GM12878 (cell line): ENCODE results near the gene COL4A2. TPM values are rescaled to one million over a fixed set of nuclear protein-coding genes. Genes with fewer than 3 reads are reported as not detected.

Experiments used
- ATAC-seq: fragments of 200-7000 bp; cut with Tn5 transposase; 3 replicates; pipeline ENCODE4 v1.9.1; 2020; ENCODE audit warnings: mild to moderate bottlenecking, moderate library complexity
- BruUV-seq: library from RNA; stranded (reverse); fragments of 400-500 nt; replicated peaks from 2 replicates; lab custom pipeline; 2021; lab: Mats Ljungman, UMichigan
- CTCF ChIA-PET: fragments of 300-600 bp; sonication (Branson Sonifier 250); formaldehyde crosslinking; extraction: SDS; loops from one replicate; lab custom pipeline; 2021; ENCODE audit warnings: inconsistent platforms; lab: Yijun Ruan, JAX
- POLR2A ChIA-PET: fragments of 350-600 bp; formaldehyde crosslinking; extraction: SDS; loops from one replicate; lab custom pipeline; 2021; ENCODE audit warnings: inconsistent platforms; lab: Charles Lee
- RAD21 ChIA-PET: fragments of 300-600 bp; sonication (Branson Sonifier 250); formaldehyde crosslinking; loops from one replicate; lab custom pipeline; 2023; ENCODE audit warnings: antibody characterized with exemption; ENCODE audit not compliant: unreplicated experiment; lab: Charles Lee
- SMC1A ChIA-PET: fragments of 300-600 bp; sonication (Branson Sonifier 250); formaldehyde crosslinking; loops from one replicate; lab custom pipeline; 2023; ENCODE audit not compliant: unreplicated experiment, uncharacterized antibody; lab: Charles Lee
- DNase-seq: peaks from one replicate; pipeline ENCODE4 v3.0.0-alpha.2; 2011; ENCODE audit warnings: low read depth, low spot score
- FAIRE-seq: peaks from 3 replicates; lab custom pipeline; 2011; peaks lifted over from hg19 to GRCh38; lab: Jason Lieb, UNC
- H2AFZ ChIP-seq: 2 replicates; pipeline ENCODE4 v1.6.0; 2011; ENCODE audit warnings: low read depth, low read length, control low read depth; ENCODE audit not compliant: control insufficient read depth
- H3K27ac ChIP-seq: 2 replicates; pipeline ENCODE4 v1.5.1; 2011; ENCODE audit warnings: control low read depth; ENCODE audit not compliant: control insufficient read depth, insufficient read depth
- H3K27me3 ChIP-seq, 2 experiments: replicated peaks in 1 of 2; 2 replicates each; pipeline versions ENCODE4 v1.6.0 to v1.6.1; 2011; ENCODE audit warnings: low read length in 1 of 2; ENCODE audit not compliant: control insufficient read depth in 2 of 2, insufficient read depth in 2 of 2
- H3K36me3 ChIP-seq, 2 experiments: 2 replicates each; pipeline ENCODE4 v1.5.1; 2011; ENCODE audit warnings: low read length in 1 of 2; ENCODE audit not compliant: control insufficient read depth in 2 of 2, insufficient read depth in 2 of 2
- H3K4me1 ChIP-seq: 2 replicates; pipeline ENCODE4 v1.6.1; 2011; ENCODE audit warnings: mild to moderate bottlenecking, low read length, moderate library complexity, mixed read lengths; ENCODE audit not compliant: control insufficient read depth, insufficient read depth
- H3K4me2 ChIP-seq: 2 replicates; pipeline ENCODE4 v1.6.0; 2011; ENCODE audit warnings: control low read depth; ENCODE audit not compliant: control insufficient read depth, insufficient read depth
- H3K4me3 ChIP-seq: fragments of 200-600 bp; sonication (generic); 2 replicates; pipeline ENCODE4 v1.5.1; 2016
- H3K79me2 ChIP-seq: 2 replicates; pipeline ENCODE4 v1.6.0; 2011; ENCODE audit warnings: low read length; ENCODE audit not compliant: control insufficient read depth, insufficient read depth
- H3K9ac ChIP-seq: 2 replicates; pipeline ENCODE4 v1.8.0; 2011; ENCODE audit warnings: low read length, control low read depth, mixed read lengths; ENCODE audit not compliant: control insufficient read depth, insufficient read depth
- H3K9me3 ChIP-seq: replicated peaks from 3 replicates; pipeline ENCODE4 v1.5.1; 2011; ENCODE audit warnings: mild to moderate bottlenecking, low read length; ENCODE audit not compliant: control insufficient read depth, insufficient read depth
- H4K20me1 ChIP-seq: 2 replicates; pipeline ENCODE4 v1.6.0; 2011; ENCODE audit not compliant: control insufficient read depth, insufficient read depth
- BACH1 ChIP-seq: fragments of 450-650 bp; IDR thresholded peaks from 2 replicates; pipeline ENCODE4 v1.6.1; 2017; ENCODE audit warnings: mild to moderate bottlenecking, borderline replicate concordance
- CEBPB ChIP-seq, 2 experiments: fragments of 150-350 bp in 1 of 2; IDR thresholded peaks; 2 replicates each; pipeline ENCODE4 v1.6.1; 2012 to 2014; ENCODE audit warnings: low read depth in 2 of 2, low read length in 2 of 2, borderline replicate concordance in 1 of 2, inconsistent platforms in 1 of 2
- CREB1 ChIP-seq: IDR thresholded peaks from 2 replicates; pipeline ENCODE4 v1.6.1; 2012; ENCODE audit warnings: low read depth, mild to moderate bottlenecking, inconsistent platforms
- EZH2 ChIP-seq: IDR thresholded peaks from 2 replicates; pipeline ENCODE4 v1.6.1; 2012; ENCODE audit warnings: low read depth, mild to moderate bottlenecking, control low read depth, inconsistent platforms, low read length, borderline replicate concordance; ENCODE audit not compliant: control insufficient read depth
- LARP7 ChIP-seq: fragments of 450-650 bp; IDR thresholded peaks from 2 replicates; pipeline ENCODE4 v1.6.1; 2017; ENCODE audit warnings: mild to moderate bottlenecking
- MEF2B ChIP-seq: fragments of 450-650 bp; IDR thresholded peaks from 2 replicates; pipeline ENCODE4 v1.6.1; 2018; ENCODE audit warnings: mild to moderate bottlenecking, moderate library complexity; ENCODE audit not compliant: partially characterized antibody, poor library complexity, severe bottlenecking
- POLR2AphosphoS5 ChIP-seq: IDR thresholded peaks from 2 replicates; pipeline ENCODE4 v1.6.1; 2011; ENCODE audit warnings: mild to moderate bottlenecking, low read length, inconsistent platforms
- TCF3 ChIP-seq: IDR thresholded peaks from 2 replicates; pipeline ENCODE4 v1.6.1; 2012; ENCODE audit warnings: low read depth, mild to moderate bottlenecking, low read length, borderline replicate concordance; ENCODE audit not compliant: insufficient read depth
- TCF7 ChIP-seq: IDR thresholded peaks from 2 replicates; pipeline ENCODE4 v1.6.1; 2014; ENCODE audit warnings: antibody characterized with exemption, borderline replicate concordance
- ZSCAN29 ChIP-seq: fragments of 450-650 bp; IDR thresholded peaks from 2 replicates; pipeline ENCODE4 v1.6.1; 2017; ENCODE audit warnings: mild to moderate bottlenecking, moderate library complexity
- WGBS: methylation state at CpG from one replicate; pipeline ENCODE4 v1.1.6; 2016; ENCODE audit warnings: low lambda C conversion rate; ENCODE audit not compliant: insufficient replicate concordance, insufficient coverage; ENCODE audit errors: missing lambda C conversion rate; 5-methylcytosine and 5-hydroxymethylcytosine counted together
- in situ Hi-C: fragments of 300-500 bp; cut with MboI; formaldehyde crosslinking; loops from 9 replicates; pipeline ENCODE4 v1.14.3; 2018; ENCODE audit warnings: mixed read lengths
- intact Hi-C: fragments of 100-400 bp; cut with micrococcal nuclease; formaldehyde crosslinking; loops from one replicate; pipeline ENCODE4 v1.14.2; 2022; ENCODE audit not compliant: unreplicated experiment
- polyA plus RNA-seq, 11 experiments: library from polyadenylated mRNA; depleted of rRNA in 4 of 11; unstranded in 6 of 11; stranded (reverse) in 5 of 11; fragments of >200 nt; fragmentation: Nextera tagmentation in 4 of 11; fragmentation: Illumina TruSeq in 1 of 11; extraction: Ambion mirVana in 4 of 11; extraction: Trizol in 1 of 11; gene quantifications; 1 replicate in 1 of 11; 2 replicates in 10 of 11; pipeline versions ENCODE4 v1.2.1 to v1.2.3, GENCODE V29; 2011 to 2016; ENCODE audit warnings: inconsistent platforms in 2 of 11, missing spikeins in 2 of 11, low read depth in 1 of 11
- total RNA-seq, 4 experiments: library from RNA; depleted of rRNA in 3 of 4; stranded (reverse); fragments of >200 nt in 3 of 4; fragmentation: Illumina TruSeq in 1 of 4; extraction: Trizol in 1 of 4; gene quantifications; 2 replicates each; pipeline versions ENCODE4 v1.2.1 to v1.2.3, GENCODE V29; 2013 to 2021
- TF ChIP-seq, protein P1 (sequence below): fragments of 450-650 bp; IDR thresholded peaks from 2 replicates; pipeline ENCODE4 v1.6.1; 2017; ENCODE audit warnings: mild to moderate bottlenecking, moderate library complexity
- TF ChIP-seq, protein P2 (sequence below): fragments of 450-650 bp; IDR thresholded peaks from 2 replicates; pipeline ENCODE4 v1.6.1; 2016; ENCODE audit warnings: mild to moderate bottlenecking

The COL4A2 gene
- total and polyA plus RNA-seq, 10 of the 15 experiments (the other 5 are each of a cell fraction or from before 2014, with no cell fraction given) = 0.16 to 1.6 (median 0.62) TPM; not detected in 3

DNA sequence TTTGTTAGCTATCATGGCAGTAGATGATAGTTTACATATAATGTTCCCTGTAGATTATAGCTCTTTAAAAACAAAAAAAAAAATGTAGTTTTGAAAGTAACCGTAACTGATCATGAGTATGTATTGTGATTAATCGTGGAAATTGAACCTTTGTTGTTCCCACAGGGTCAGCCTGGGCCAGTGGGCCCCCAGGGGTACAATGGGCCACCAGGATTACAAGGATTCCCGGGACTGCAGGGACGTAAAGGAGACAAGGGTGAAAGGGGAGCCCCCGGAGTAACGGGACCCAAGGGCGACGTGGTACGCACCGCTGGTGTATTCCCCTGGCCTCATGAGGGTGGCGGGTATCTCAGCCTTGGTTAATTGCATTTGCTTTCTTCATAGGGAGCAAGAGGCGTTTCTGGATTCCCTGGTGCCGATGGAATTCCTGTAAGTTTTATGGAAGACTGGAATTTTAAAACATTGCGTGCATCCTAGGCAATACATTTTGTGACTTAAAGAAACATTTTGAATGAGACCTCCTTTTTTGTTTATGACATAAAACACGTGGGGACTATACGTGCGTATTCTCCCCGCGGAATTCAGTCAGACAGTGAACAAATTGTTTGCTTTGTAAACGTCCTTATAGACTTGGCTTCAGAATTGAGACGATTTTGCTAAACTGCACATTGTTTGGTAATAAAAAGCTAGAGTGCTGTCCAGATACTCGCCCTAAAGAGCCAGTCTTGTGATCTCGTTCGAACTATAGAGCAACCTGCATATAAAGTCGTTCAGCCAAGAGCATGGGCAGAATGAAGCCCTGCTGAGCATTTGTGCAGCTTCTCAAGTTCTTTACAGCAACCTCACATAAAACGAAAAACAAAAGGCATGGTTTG lies 117.7 kb downstream of the COL4A2 start (continued):
- TF ChIP-seq, protein P1, sequence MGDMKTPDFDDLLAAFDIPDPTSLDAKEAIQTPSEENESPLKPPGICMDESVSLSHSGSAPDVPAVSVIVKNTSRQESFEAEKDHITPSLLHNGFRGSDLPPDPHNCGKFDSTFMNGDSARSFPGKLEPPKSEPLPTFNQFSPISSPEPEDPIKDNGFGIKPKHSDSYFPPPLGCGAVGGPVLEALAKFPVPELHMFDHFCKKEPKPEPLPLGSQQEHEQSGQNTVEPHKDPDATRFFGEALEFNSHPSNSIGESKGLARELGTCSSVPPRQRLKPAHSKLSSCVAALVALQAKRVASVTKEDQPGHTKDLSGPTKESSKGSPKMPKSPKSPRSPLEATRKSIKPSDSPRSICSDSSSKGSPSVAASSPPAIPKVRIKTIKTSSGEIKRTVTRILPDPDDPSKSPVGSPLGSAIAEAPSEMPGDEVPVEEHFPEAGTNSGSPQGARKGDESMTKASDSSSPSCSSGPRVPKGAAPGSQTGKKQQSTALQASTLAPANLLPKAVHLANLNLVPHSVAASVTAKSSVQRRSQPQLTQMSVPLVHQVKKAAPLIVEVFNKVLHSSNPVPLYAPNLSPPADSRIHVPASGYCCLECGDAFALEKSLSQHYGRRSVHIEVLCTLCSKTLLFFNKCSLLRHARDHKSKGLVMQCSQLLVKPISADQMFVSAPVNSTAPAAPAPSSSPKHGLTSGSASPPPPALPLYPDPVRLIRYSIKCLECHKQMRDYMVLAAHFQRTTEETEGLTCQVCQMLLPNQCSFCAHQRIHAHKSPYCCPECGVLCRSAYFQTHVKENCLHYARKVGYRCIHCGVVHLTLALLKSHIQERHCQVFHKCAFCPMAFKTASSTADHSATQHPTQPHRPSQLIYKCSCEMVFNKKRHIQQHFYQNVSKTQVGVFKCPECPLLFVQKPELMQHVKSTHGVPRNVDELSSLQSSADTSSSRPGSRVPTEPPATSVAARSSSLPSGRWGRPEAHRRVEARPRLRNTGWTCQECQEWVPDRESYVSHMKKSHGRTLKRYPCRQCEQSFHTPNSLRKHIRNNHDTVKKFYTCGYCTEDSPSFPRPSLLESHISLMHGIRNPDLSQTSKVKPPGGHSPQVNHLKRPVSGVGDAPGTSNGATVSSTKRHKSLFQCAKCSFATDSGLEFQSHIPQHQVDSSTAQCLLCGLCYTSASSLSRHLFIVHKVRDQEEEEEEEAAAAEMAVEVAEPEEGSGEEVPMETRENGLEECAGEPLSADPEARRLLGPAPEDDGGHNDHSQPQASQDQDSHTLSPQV = no peak
- TF ChIP-seq TCF7 (no peak), CEBPB (IDR thresholded peaks at IDR 0.05; ENCODE audit: borderline replicate concordance in 1 of 2, low read depth in 2 of 2, low read length in 2 of 2) (no peak), CREB1 (no peak), LARP7 (no peak), EZH2 (no peak)

- no peaks in the 10 kb centered on the region for H3K79me2 ChIP-seq
- no peak for ATAC-seq
- no peaks in the 10 kb centered on the region for H4K20me1 ChIP-seq
- in situ Hi-C loops (no loop called here), intact Hi-C loops (no loop called here)
- H3K4me2 ChIP-seq = no peak overlapping the region
- no peak for FAIRE-seq
- H3K4me1 ChIP-seq = no peaks in the 10 kb centered on the region
- H3K27me3 ChIP-seq = peaks cover 0 to 8% of the 10 kb centered on the region in 2 experiments; a peak in 2 of 4 replicates
- no peak for DNase-seq
- CTCF ChIA-PET = no interaction called here
- no peak overlapping the region for H3K27ac ChIP-seq
- no peaks in the 10 kb centered on the region for H3K36me3 ChIP-seq
- no TSS peak for BruUV-seq
- SMC1A ChIA-PET = interaction anchor here (1.3 kb wide), 1 partner anchor 18 kb away, joined by 4 read pairs; no protein-coding TSS in a partner anchor
- H3K4me3 ChIP-seq = no peak overlapping the region
- RAD21 ChIA-PET = no interaction called here
- H3K9me3 ChIP-seq = no peaks in the 10 kb centered on the region
- 25% methylated on average over 8 of the region's 8 CpGs for WGBS
- H3K9ac ChIP-seq = no peak overlapping the region
- POLR2A ChIA-PET = no interaction called here
- H2AFZ ChIP-seq = no peak overlapping the region
- no peak for TF ChIP-seq ZSCAN29
- TF ChIP-seq TCF3 = no peak
- no peak for TF ChIP-seq MEF2B
- TF ChIP-seq POLR2AphosphoS5 = no peak
- TF ChIP-seq BACH1 = no peak
- TF ChIP-seq, protein P2, sequence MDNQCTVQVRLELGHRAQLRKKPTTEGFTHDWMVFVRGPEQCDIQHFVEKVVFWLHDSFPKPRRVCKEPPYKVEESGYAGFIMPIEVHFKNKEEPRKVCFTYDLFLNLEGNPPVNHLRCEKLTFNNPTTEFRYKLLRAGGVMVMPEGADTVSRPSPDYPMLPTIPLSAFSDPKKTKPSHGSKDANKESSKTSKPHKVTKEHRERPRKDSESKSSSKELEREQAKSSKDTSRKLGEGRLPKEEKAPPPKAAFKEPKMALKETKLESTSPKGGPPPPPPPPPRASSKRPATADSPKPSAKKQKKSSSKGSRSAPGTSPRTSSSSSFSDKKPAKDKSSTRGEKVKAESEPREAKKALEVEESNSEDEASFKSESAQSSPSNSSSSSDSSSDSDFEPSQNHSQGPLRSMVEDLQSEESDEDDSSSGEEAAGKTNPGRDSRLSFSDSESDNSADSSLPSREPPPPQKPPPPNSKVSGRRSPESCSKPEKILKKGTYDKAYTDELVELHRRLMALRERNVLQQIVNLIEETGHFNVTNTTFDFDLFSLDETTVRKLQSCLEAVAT = no peak
Measured at GRCh38 chr13:110425444-110425780, 118.3 kb downstream of the COL4A2 start.
